Tibial artery (tissue), 4 donors: ENCODE measurements around the gene NBEA.

Experiments used
- DNase-seq, 2 donors: peaks; one replicate each; pipeline ENCODE4 v3.0.0-alpha.2; 2019
- H3K27ac ChIP-seq, 2 donors: fragments of 200-600 bp; sonication (generic) in 1 of 2; 1 replicate in 1 of 2; 2 replicates in 1 of 2; pipeline ENCODE4 v1.5.1; 2018 to 2019; ENCODE audit warnings: mild to moderate bottlenecking in 1 of 2
- H3K27me3 ChIP-seq, 2 donors: fragments of 200-600 bp; sonication (generic) in 1 of 2; one replicate each; pipeline versions ENCODE4 v1.5.1 to v1.6.0; 2016 to 2019
- H3K36me3 ChIP-seq, 3 donors: fragments of 200-600 bp; sonication (generic) in 2 of 3; one replicate each; pipeline ENCODE4 v1.5.1; 2016 to 2019; ENCODE audit warnings: mild to moderate bottlenecking in 2 of 3
- H3K4me1 ChIP-seq, 4 donors: fragments of 200-600 bp; sonication (generic) in 2 of 4; 1 replicate in 3 of 4; 2 replicates in 1 of 4; pipeline ENCODE4 v1.5.1; 2016 to 2019
- H3K4me3 ChIP-seq, 2 donors: fragments of 200-600 bp; sonication (generic) in 1 of 2; 1 replicate in 1 of 2; 2 replicates in 1 of 2; pipeline ENCODE4 v1.5.1; 2018 to 2019; ENCODE audit warnings: mild to moderate bottlenecking in 2 of 2
- H3K9me3 ChIP-seq, 3 donors: fragments of 200-600 bp; sonication (generic) in 1 of 3; one replicate each; pipeline ENCODE4 v1.5.1; 2016 to 2019
- CTCF ChIP-seq, 2 experiments: fragments of 200-600 bp in 1 of 2; fragments of 450-650 bp in 1 of 2; IDR thresholded peaks; one replicate each; pipeline ENCODE4 v1.5.1; 2017 to 2019; ENCODE audit warnings: antibody characterized with exemption in 2 of 2, mild to moderate bottlenecking in 1 of 2, moderate library complexity in 1 of 2
- intact Hi-C: fragments of 100-400 bp; cut with DNase I; formaldehyde crosslinking; loops from one replicate; pipeline ENCODE4 v1.15.0; 2023; ENCODE audit warnings: low total_unique reads

The NBEA gene

GRCh38 chr13:34942732-34943435 is 814 bp downstream of the NBEA start:
- Histone ChIP-seq H3K36me3 (no peaks in the 10 kb centered on the region), H3K4me3 (peak overlapping the region; percentile 67 to 86), H3K27me3 (no peaks in the 10 kb centered on the region), H3K27ac (peak overlapping the region; percentile 62 to 78), H3K9me3 (no peaks in the 10 kb centered on the region), H3K4me1 (peaks cover 0 to 22% (median 10%) of the 10 kb centered on the region in 4 donors)
- no peak for TF ChIP-seq CTCF (IDR thresholded peaks at IDR 0.05)
- DNase-seq, result peak; percentile 19 to 65
- intact Hi-C loops, result no loop called here

- intact Hi-C loops, result no loop called here
- DNase-seq, result no peak
- Histone ChIP-seq H3K27ac (no peak overlapping the region), H3K9me3 (no peaks in the 10 kb centered on the region), H3K4me1 (peaks cover 0 to 22% (median 10%) of the 10 kb centered on the region in 4 donors), H3K36me3 (no peaks in the 10 kb centered on the region), H3K4me3 (peak overlapping the region; percentile 67 to 86), H3K27me3 (no peaks in the 10 kb centered on the region)
- no peak for TF ChIP-seq CTCF (IDR thresholded peaks at IDR 0.05)
Observed at GRCh38 chr13:34943436-34944273, 1.6 kb downstream of the NBEA start.

- no peaks in the 10 kb centered on the region for H3K9me3 ChIP-seq
- no peak for TF ChIP-seq CTCF (IDR thresholded peaks at IDR 0.05)
- H3K4me3 ChIP-seq, result no peak overlapping the region
- H3K27ac ChIP-seq, result no peak overlapping the region
- H3K4me1 ChIP-seq, result peaks cover 0 to 22% (median 10%) of the 10 kb centered on the region in 4 donors
- H3K36me3 ChIP-seq, result no peaks in the 10 kb centered on the region
- intact Hi-C loops, result no loop called here
- no peaks in the 10 kb centered on the region for H3K27me3 ChIP-seq
- DNase-seq, result no peak
Observed at GRCh38 chr13:34944274-34944634, 2.2 kb downstream of the NBEA start.

- Histone ChIP-seq H3K4me3 (no peak overlapping the region), H3K36me3 (no peaks in the 10 kb centered on the region), H3K4me1 (peaks cover 0 to 22% (median 10%) of the 10 kb centered on the region in 4 donors), H3K27me3 (no peaks in the 10 kb centered on the region), H3K27ac (no peak overlapping the region), H3K9me3 (no peaks in the 10 kb centered on the region)
- intact Hi-C loops, result no loop called here
- no peak for TF ChIP-seq CTCF (IDR thresholded peaks at IDR 0.05)
- no peak for DNase-seq
Observed at GRCh38 chr13:34944751-34945150, 2.7 kb downstream of the NBEA start.

GRCh38 chr13:34951528-34951927 is 9.5 kb downstream of the NBEA start:
- no peaks in the 10 kb centered on the region for H3K9me3 ChIP-seq
- H3K27ac ChIP-seq, result no peak overlapping the region
- intact Hi-C loops, result no loop called here
- no peaks in the 10 kb centered on the region for H3K27me3 ChIP-seq
- no peak overlapping the region for H3K4me3 ChIP-seq
- no peak for DNase-seq
- no peaks in the 10 kb centered on the region for H3K36me3 ChIP-seq
- TF ChIP-seq CTCF (IDR thresholded peaks at IDR 0.05), result no peak
- H3K4me1 ChIP-seq, result no peaks in the 10 kb centered on the region
